ENCODE results near the gene BAHCC1. TPM values are rescaled to one million over a fixed set of nuclear protein-coding genes. Genes with fewer than 3 reads are reported as not detected.

BAHCC1 gene
- polyA plus RNA-seq, 1 donor from 2014 or later: 14.2 TPM

DNA sequence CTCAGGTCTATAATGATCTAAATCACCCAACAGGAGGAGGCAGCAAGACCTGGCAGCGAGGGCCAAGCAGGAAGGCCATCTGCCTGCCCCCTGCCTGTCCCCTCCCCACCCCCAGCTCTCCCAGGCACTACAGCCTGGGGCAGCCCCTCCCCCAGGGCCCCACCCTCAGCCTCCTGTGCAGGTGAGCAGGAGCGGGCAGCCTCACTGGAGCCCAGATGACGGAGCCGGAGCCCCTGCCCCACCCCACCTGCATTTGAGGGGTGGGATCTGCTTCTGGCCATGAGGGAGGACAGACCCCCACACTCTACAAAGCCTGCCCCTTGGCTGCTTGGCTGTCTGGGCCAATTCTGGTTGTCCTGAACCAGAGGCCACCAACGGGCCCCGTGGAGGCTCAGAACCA, 12.4 kb upstream of the BAHCC1 start:
- H3K27ac ChIP-seq (ENCODE audit: low read length): no peak overlapping the region

GRCh38 chr17:81383504-81384421, 11.5 kb upstream of the BAHCC1 start:
- no peak overlapping the region for H3K4me3 ChIP-seq (ENCODE audit: low read length)
- TF ChIP-seq RAD21 (conservative IDR thresholded peaks at IDR 0.05): no peak
- TF ChIP-seq, protein P1, sequence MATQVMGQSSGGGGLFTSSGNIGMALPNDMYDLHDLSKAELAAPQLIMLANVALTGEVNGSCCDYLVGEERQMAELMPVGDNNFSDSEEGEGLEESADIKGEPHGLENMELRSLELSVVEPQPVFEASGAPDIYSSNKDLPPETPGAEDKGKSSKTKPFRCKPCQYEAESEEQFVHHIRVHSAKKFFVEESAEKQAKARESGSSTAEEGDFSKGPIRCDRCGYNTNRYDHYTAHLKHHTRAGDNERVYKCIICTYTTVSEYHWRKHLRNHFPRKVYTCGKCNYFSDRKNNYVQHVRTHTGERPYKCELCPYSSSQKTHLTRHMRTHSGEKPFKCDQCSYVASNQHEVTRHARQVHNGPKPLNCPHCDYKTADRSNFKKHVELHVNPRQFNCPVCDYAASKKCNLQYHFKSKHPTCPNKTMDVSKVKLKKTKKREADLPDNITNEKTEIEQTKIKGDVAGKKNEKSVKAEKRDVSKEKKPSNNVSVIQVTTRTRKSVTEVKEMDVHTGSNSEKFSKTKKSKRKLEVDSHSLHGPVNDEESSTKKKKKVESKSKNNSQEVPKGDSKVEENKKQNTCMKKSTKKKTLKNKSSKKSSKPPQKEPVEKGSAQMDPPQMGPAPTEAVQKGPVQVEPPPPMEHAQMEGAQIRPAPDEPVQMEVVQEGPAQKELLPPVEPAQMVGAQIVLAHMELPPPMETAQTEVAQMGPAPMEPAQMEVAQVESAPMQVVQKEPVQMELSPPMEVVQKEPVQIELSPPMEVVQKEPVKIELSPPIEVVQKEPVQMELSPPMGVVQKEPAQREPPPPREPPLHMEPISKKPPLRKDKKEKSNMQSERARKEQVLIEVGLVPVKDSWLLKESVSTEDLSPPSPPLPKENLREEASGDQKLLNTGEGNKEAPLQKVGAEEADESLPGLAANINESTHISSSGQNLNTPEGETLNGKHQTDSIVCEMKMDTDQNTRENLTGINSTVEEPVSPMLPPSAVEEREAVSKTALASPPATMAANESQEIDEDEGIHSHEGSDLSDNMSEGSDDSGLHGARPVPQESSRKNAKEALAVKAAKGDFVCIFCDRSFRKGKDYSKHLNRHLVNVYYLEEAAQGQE (IDR thresholded peaks at IDR 0.05; ENCODE audit: borderline replicate concordance): no peak
- no peak for TF ChIP-seq POLR2AphosphoS5 (IDR thresholded peaks at IDR 0.05)
- TF ChIP-seq EZH2 (IDR thresholded peaks at IDR 0.05; ENCODE audit: borderline replicate concordance, insufficient read depth, low read length, poor library complexity, severe bottlenecking): no peak
- no peak for TF ChIP-seq CTCF (IDR thresholded peaks at IDR 0.05; ENCODE audit: poor library complexity, severe bottlenecking)
- TF ChIP-seq TAF1 (IDR thresholded peaks at IDR 0.05; ENCODE audit: low read depth): no peak
- no peak for TF ChIP-seq MXI1 (conservative IDR thresholded peaks at IDR 0.05; ENCODE audit: poor library complexity, severe bottlenecking)

More for the DNA sequence above, 12.4 kb upstream of the BAHCC1 start:
- H3K4me2 ChIP-seq (ENCODE audit: low read length): no peak overlapping the region
- H4K20me1 ChIP-seq (ENCODE audit: insufficient read depth): no peaks in the 10 kb centered on the region
- H3K4me3 ChIP-seq (ENCODE audit: low read length): no peak overlapping the region
- no peaks in the 10 kb centered on the region for H3K9me3 ChIP-seq (ENCODE audit: low read length)
- TF ChIP-seq RAD21 (conservative IDR thresholded peaks at IDR 0.05) (no peak), TAF1 (IDR thresholded peaks at IDR 0.05; ENCODE audit: low read depth) (no peak), SMC3 (conservative IDR thresholded peaks at IDR 0.05; ENCODE audit: poor library complexity) (no peak), EZH2 (IDR thresholded peaks at IDR 0.05; ENCODE audit: borderline replicate concordance, insufficient read depth, low read length, poor library complexity, severe bottlenecking) (no peak), EP300 (conservative IDR thresholded peaks at IDR 0.05; ENCODE audit: poor library complexity, severe bottlenecking) (no peak), CTCF (IDR thresholded peaks at IDR 0.05; ENCODE audit: poor library complexity, severe bottlenecking) (no peak), MXI1 (conservative IDR thresholded peaks at IDR 0.05; ENCODE audit: poor library complexity, severe bottlenecking) (no peak), POLR2AphosphoS5 (IDR thresholded peaks at IDR 0.05) (no peak)
- TF ChIP-seq, protein P1 (IDR thresholded peaks at IDR 0.05; ENCODE audit: borderline replicate concordance): no peak
- H2AFZ ChIP-seq (ENCODE audit: low read depth, low read length): no peak overlapping the region
- no peaks in the 10 kb centered on the region for H3K36me3 ChIP-seq (ENCODE audit: insufficient read depth, low read length)
- no peaks in the 10 kb centered on the region for H3F3A ChIP-seq (ENCODE audit: insufficient read depth, low read length, poor library complexity, severe bottlenecking)
- no peaks in the 10 kb centered on the region for H3K9me2 ChIP-seq (ENCODE audit: insufficient read depth, low read length)
- no peaks in the 10 kb centered on the region for H3K27me3 ChIP-seq (ENCODE audit: insufficient read depth, low read depth, low read length)
- no peak overlapping the region for H3K9ac ChIP-seq (ENCODE audit: low read length)
- peaks cover 15% of the 10 kb centered on the region for H3K79me2 ChIP-seq (replicated peaks; ENCODE audit: insufficient read depth, low read length)

More at GRCh38 chr17:81383504-81384421, 11.5 kb upstream of the BAHCC1 start:
- Histone ChIP-seq H3K27me3 (ENCODE audit: insufficient read depth, low read depth, low read length) (no peaks in the 10 kb centered on the region), H3K9me2 (ENCODE audit: insufficient read depth, low read length) (no peaks in the 10 kb centered on the region), H3K36me3 (ENCODE audit: insufficient read depth, low read length) (no peaks in the 10 kb centered on the region), H3K9ac (ENCODE audit: low read length) (no peak overlapping the region), H3K4me2 (ENCODE audit: low read length) (no peak overlapping the region), H2AFZ (ENCODE audit: low read depth, low read length) (no peak overlapping the region), H4K20me1 (ENCODE audit: insufficient read depth) (no peaks in the 10 kb centered on the region), H3K9me3 (ENCODE audit: low read length) (no peaks in the 10 kb centered on the region), H3K79me2 (replicated peaks; ENCODE audit: insufficient read depth, low read length) (peaks cover 24% of the 10 kb centered on the region), H3F3A (ENCODE audit: insufficient read depth, low read length, poor library complexity, severe bottlenecking) (no peaks in the 10 kb centered on the region), H3K27ac (ENCODE audit: low read length) (no peak overlapping the region)
